GM10266 (cell line): ENCODE results near the gene BRPF3.

Experiments used
- DNase-seq: peaks from one replicate; pipeline ENCODE4 v3.0.0; 2012; ENCODE audit errors: extremely low spot score
- CTCF ChIP-seq: IDR thresholded peaks from 2 replicates; pipeline ENCODE4 v1.5.1; 2012; ENCODE audit warnings: mild to moderate bottlenecking, low read depth; ENCODE audit not compliant: control insufficient read depth, insufficient read depth; ENCODE audit errors: missing control alignments

BRPF3 gene

GRCh38 chr6:36230371-36230770, 33.8 kb downstream of the BRPF3 start:
- no peak for DNase-seq
- no peak for TF ChIP-seq CTCF

- no peak for DNase-seq
- no peak for TF ChIP-seq CTCF
These were observed 35.6 kb downstream of the BRPF3 start for GRCh38 chr6:36232172-36232571.

GRCh38 chr6:36235309-36235708, 38.8 kb downstream of the BRPF3 start:
- TF ChIP-seq CTCF, result no peak
- no peak for DNase-seq

- TF ChIP-seq CTCF, result no peak
These were observed 39.3 kb downstream of the BRPF3 start for GRCh38 chr6:36235862-36236261.

GRCh38 chr6:36239774-36240173, 43.2 kb downstream of the BRPF3 start:
- no peak for DNase-seq
- TF ChIP-seq CTCF, result no peak

More at GRCh38 chr6:36235862-36236261, 39.3 kb downstream of the BRPF3 start:
- DNase-seq, result no peak

GRCh38 chr6:36241728-36242127, 45.2 kb downstream of the BRPF3 start:
- peak; percentile 58 for DNase-seq
- no peak for TF ChIP-seq CTCF

- no peak for DNase-seq
- no peak for TF ChIP-seq CTCF
These were observed 45.6 kb downstream of the BRPF3 start for GRCh38 chr6:36242161-36242560.
